OCI-LY7 (cell line): ENCODE results near the gene SPO11.

Source experiments
- CTCF ChIP-seq: fragments of 200-600 bp; sonication (generic); conservative IDR thresholded peaks from 2 replicates; pipeline ENCODE4 v1.5.1; 2014; ENCODE audit warnings: mild to moderate bottlenecking, antibody characterized with exemption, low read length, moderate library complexity, mixed read lengths
- EZH2phosphoT487 ChIP-seq: fragments of 200-600 bp; sonication (generic); IDR thresholded peaks from 2 replicates; pipeline ENCODE4 v1.6.1; 2018; ENCODE audit warnings: low read depth, borderline replicate concordance, mild to moderate bottlenecking, mixed run types, antibody characterized with exemption, low read length, moderate library complexity, mixed read lengths

GRCh38 chr20:57317789-57318371 is 11.7 kb upstream of the SPO11 start:
- TF ChIP-seq CTCF (no peak), EZH2phosphoT487 (no peak)
